ENCODE results near the gene CADM4.
"Not testable (repeated sequence)": the region's sequence is repeated elsewhere in the genome, so short reads cannot be mapped to it uniquely, and the experiment has no call there.

CADM4 gene

GRCh38 chr19:43605875-43606568 lies 33.6 kb downstream of the CADM4 start:
- DNase-seq = peak; percentile 43

DNA sequence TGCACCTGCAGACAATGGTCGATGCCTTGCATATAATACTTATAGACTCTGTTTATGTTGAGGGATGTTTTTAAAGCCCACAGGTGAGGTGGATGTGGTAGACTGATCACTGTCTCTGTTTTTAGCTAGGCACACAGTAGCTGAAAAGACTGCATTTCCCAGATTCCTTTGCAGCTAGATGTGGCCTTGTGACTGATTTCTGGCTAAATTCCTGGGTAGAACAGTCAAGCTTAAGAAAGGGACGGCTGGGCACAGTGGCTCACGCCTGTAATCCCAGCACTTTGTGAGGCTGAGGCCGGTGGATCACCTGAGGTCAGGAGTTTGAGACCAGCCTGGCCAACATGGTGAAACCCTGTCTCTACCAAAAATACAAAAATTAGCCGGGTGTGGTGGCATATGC lies 39.3 kb downstream of the CADM4 start:
- DNase-seq = not testable (repeated sequence)

GRCh38 chr19:43599635-43600295 lies 39.9 kb downstream of the CADM4 start:
- DNase-seq = no peak

- no peak for DNase-seq
Observed at GRCh38 chr19:43598445-43599240, 41.0 kb downstream of the CADM4 start.

DNA sequence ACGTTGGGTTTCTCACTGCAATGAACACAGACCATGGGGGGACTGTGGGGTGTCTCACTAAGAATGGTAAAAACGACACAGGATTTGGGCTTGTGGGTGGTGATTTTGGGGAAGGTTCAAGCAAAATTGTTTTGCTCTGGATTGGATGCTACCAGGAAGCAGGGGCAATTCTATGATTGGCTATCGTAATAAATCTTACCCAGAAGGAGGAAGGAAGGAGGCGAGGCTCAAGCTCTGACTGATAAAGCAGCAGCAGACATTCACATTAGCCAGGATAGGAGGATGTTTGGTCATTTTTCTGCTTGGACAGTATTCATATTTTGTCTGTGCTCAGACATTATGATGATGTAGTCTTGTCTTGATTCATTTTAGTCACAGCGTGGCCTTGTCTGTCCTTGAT lies 41.8 kb downstream of the CADM4 start:
- no peak for DNase-seq

DNA sequence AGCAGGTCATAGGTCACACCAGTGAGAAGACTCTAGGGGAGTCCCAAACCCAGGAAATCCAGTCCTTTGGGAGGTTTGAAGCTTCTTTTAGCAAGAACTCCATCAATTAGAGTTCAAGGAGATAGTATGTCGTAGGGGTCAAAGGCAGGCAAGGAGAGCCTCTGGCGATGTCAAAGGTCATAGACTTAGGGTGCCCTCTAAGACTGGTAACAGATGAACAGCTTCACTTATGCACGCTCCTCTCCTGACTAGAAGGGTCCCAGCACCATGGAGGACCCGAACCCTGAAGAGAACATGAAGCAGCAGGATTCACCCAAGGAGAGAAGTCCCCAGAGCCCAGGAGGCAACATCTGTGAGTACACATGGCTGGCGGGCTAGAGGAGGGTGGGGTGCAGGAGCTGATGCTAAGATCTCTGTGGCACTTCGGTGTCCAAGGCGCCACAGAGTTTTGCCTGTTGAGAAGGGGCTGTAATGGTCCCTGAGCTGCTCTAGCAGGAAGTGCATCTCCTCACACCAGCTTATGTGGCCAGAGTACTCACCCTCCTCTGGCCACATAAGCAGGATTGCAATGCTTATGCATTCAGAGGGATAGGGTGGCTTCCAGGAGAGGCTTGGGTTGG lies 42.7 kb downstream of the CADM4 start:
- DNase-seq = no peak

GRCh38 chr19:43595999-43596841 lies 43.4 kb downstream of the CADM4 start, which contains the start of the genes IRGQ and ZNF576:
Gene IRGQ, minus strand, starts transcription at chr19:43596134. Its CDS starts 796 bp downstream, at chr19:43595338.
Gene ZNF576, plus strand, starts transcription at chr19:43596595. Its CDS starts 514 bp downstream, at chr19:43597109.
- DNase-seq = peak; percentile 99

GRCh38 chr19:43595605-43595998 lies 44.0 kb downstream of the CADM4 start:
- no peak for DNase-seq

DNA sequence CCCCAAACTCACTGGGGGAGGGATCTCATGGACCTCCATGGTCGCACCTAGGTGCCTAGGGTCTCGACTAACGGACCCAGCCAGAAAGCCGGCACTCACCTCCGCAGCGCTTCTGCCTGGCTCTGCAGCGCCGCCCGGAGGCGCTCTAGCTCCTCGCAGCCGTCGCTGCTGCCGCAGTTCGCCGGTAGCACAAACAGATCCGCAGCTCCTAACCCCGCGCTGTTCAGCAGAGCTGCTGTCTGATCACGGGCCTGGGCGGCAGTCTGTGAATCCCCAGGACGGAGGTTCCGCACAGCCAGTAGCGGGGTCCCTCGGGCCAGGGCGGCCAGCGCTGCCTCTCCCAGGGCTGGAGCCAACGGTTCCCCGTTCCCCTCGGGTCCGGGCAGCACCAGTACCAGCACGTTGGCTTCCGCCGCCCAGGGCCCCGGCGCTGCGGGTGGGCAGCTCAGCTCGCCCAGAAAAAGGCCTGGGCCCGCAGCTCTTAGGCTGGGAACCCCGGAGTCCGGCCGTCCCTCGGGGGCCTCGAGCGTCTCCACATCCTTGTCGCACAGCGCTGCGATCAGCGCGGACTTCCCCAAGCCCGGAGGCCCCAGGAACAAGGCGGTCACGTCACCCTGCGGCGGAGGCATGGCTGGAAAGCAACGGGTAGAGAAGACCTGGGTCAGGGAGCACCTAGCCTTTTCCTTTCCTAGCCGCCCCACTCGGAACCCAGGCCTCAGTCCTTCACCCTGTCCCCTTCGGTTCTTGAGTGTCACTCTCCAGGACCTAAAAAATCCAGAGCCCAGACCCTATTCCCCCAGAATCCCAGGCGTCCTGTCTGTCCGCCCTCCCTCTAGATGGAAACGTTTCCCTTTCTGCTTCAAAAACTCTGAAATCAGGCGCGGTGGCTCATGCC lies 44.7 kb downstream of the CADM4 start:
- DNase-seq = peak; percentile 67

DNA sequence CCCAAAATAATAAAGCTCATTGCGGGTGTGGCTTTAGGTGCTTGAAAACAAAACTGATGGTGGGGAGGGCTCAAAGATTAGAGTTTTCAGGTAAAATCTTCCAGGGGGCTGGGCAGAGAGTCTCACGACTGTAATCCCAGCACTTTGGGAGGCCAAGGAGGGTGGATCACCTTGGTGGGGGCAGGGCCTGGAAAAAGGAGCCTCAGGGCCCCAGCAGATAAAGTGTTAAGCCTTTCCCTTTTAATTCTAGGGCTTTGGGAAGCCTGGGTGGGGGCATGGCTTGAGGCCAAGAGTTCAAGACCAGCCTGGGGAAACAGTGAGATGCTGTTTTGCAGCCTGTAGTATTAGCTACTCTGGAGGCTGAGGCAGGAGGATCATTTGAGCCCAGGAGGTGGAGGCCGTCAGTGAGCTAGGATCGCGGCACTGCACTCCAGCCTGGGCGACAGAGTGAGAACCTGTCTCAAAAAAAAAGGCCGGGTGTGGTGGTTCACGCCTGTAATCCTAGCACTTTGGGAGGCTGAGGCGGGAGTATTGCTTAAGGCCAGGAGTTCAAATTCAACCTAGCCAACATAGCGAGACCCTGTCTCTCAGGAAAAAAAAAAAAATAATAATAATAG lies 45.5 kb downstream of the CADM4 start:
- no peak for DNase-seq

DNA sequence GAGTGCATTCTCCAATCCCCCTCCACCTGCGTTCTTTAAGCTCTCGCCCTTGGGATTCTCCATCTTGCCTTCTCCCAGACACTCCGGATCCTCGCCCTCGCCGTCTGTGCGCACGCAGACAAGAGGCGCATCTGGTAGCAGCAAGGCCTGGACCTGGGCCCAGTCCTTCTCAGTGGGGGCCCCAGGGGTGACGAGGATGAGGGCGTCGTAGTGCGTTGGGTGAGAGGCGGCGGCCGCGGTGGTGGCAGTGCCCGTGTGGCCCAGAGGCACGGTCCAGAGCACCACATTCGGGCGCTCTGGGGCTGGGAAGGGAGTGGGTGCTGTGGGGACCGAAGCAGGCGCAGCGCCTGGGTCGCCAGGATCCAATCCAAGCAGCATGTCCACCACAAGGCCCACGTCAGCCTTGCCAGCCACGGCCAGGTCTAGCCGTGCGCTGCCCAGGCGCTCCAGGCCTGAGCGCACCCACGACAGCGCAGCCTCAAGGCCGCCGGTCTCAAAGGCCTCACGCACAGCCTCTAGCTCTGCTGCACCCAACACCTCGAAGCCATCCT lies 46.8 kb downstream of the CADM4 start:
- no peak for DNase-seq

DNA sequence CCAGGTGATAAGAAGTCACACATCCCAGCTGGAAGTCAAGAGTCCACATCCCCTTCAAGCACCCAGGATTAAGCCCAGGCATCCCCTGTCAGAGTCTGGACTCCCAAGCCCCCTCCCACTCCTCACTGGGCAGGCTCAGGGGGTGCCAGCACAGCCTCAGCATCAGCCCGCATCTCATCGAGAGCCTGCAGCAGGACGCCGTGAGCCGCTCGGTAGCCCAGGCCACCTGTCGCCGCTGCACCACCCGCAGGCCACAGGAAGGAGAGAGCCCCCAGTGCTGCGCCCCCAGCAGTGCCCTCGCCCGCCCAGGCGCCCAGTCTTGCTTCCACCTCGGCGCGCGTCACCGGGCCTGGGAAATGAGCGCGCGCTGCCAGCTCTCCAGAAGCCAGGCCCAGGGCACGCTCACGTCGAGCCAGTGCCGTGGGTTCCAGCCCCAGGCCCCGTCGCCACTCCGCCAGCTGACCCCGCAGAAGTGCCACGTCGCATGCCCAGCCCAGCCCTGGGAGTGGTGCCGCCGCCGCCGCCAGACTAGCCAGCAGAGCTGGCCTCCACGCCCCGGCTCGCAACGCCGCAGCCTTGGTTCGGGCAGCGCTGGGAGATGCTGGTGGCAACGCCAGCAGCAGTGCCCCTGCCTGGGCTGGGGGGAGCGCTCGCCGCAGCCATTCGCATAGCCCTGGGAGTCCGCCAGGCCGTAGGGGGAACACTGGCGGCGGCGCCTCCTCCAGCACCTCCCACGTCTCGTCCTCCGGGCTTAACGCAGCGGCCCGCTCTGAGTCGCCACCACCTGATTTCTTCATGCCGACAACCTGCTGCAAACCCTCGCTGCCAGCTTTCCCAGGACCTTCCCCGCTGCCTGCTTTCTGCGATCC lies 47.5 kb downstream of the CADM4 start:
- DNase-seq = no peak

GRCh38 chr19:43589678-43590077 lies 50.0 kb downstream of the CADM4 start:
- no peak for DNase-seq

- DNase-seq = no peak
Observed at GRCh38 chr19:43589277-43589676, 50.4 kb downstream of the CADM4 start.

- DNase-seq = not testable (repeated sequence)
Observed at GRCh38 chr19:43587029-43587428, 52.6 kb downstream of the CADM4 start.

- no peak for DNase-seq
Observed at GRCh38 chr19:43586346-43586745, 53.3 kb downstream of the CADM4 start.

DNA sequence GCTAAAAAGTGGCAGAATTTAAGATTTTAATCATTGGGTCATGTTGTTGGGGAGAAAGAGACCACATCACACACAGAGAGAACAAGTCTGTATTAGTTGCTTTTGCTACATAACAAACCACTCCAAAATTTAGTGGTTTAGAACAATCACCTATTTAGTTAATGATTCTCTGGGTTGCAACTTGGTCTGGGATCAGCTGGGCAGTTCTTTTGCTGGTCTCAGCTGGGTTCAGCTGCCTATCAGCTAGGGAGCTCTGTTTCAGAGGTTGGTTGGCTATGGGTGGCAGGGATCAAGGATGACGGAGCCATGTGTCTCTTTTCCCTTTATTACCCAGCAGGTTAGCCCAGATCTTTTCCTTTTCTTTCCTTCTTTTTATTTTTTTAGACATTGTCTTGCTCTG lies 55.2 kb downstream of the CADM4 start:
- no peak for DNase-seq

- no peak for DNase-seq
Observed at GRCh38 chr19:43582495-43582894, 57.2 kb downstream of the CADM4 start.

GRCh38 chr19:43581467-43581866 lies 58.2 kb downstream of the CADM4 start:
- no peak for DNase-seq
